ENCODE measurements around the gene PLA2G6.
"Not testable (repeated sequence)": the region's sequence is repeated elsewhere in the genome, so short reads cannot be mapped to it uniquely, and the experiment has no call there.

The PLA2G6 gene

GRCh38 chr22:38081941-38082828, 99.4 kb downstream of the PLA2G6 start:
- DNase-seq = no peak

- no peak for DNase-seq
Measured at GRCh38 chr22:38081636-38081940, 100.0 kb downstream of the PLA2G6 start.

GRCh38 chr22:38080850-38081635, 100.6 kb downstream of the PLA2G6 start:
- no peak for DNase-seq

- no peak for DNase-seq
Measured at GRCh38 chr22:38080474-38080849, 101.2 kb downstream of the PLA2G6 start.

GRCh38 chr22:38079804-38080203, 101.8 kb downstream of the PLA2G6 start:
- no peak for DNase-seq

- not testable (repeated sequence) for DNase-seq
Measured at GRCh38 chr22:38079208-38079607, 102.4 kb downstream of the PLA2G6 start.

- DNase-seq = no peak
Measured at GRCh38 chr22:38078046-38078840, 103.4 kb downstream of the PLA2G6 start.

GRCh38 chr22:38077595-38077994, 104.0 kb downstream of the PLA2G6 start:
- no peak for DNase-seq

- DNase-seq = no peak
Measured at GRCh38 chr22:38077096-38077495, 104.5 kb downstream of the PLA2G6 start.

- DNase-seq = no peak
Measured at GRCh38 chr22:38075961-38076360, 105.7 kb downstream of the PLA2G6 start.

- DNase-seq = no peak
Measured at GRCh38 chr22:38075105-38075825, 106.4 kb downstream of the PLA2G6 start.

GRCh38 chr22:38074181-38075104, 107.2 kb downstream of the PLA2G6 start:
- no peak for DNase-seq

- DNase-seq = no peak
Measured at GRCh38 chr22:38073150-38074130, 108.2 kb downstream of the PLA2G6 start.

- no peak for DNase-seq
Measured at GRCh38 chr22:38072322-38073149, 109.1 kb downstream of the PLA2G6 start.

GRCh38 chr22:38071421-38072321, 110.0 kb downstream of the PLA2G6 start:
- DNase-seq = no peak

- DNase-seq = no peak
Measured at GRCh38 chr22:38070250-38070921, 111.2 kb downstream of the PLA2G6 start.

- DNase-seq = no peak
Measured at GRCh38 chr22:38069372-38070249, 112.0 kb downstream of the PLA2G6 start.

Data from NCI-H526 treated with DMSO at 0.1 percent for 48 hours (cell line).